Activated CD4-positive, alpha-beta T cell treated with anti-CD3 and anti-CD28 coated beads, Interleukin-2, amount 50 U/mL, for 48 hours (primary cell): ENCODE data around the gene FMNL2.

Experiments
- DNase-seq, 2 experiments: peaks; one replicate each; pipeline ENCODE4 v3.0.0-alpha.2; 2020

Gene FMNL2

GRCh38 chr2:152339556-152340286, 4.7 kb downstream of the FMNL2 start:
- DNase-seq = no peak

GRCh38 chr2:152342259-152343046, 7.5 kb downstream of the FMNL2 start:
- DNase-seq = no peak

GRCh38 chr2:152343426-152343825, 8.5 kb downstream of the FMNL2 start:
- DNase-seq = no peak

- DNase-seq = no peak
Measured at GRCh38 chr2:152344579-152345195, 9.7 kb downstream of the FMNL2 start.

GRCh38 chr2:152347076-152347475, 12.1 kb downstream of the FMNL2 start:
- no peak for DNase-seq

- DNase-seq = no peak
Measured at GRCh38 chr2:152348388-152348787, 13.4 kb downstream of the FMNL2 start.

- no peak for DNase-seq
Measured at GRCh38 chr2:152349416-152349815, 14.4 kb downstream of the FMNL2 start.

GRCh38 chr2:152350155-152350679, 15.2 kb downstream of the FMNL2 start:
- no peak for DNase-seq

GRCh38 chr2:152352616-152353015, 17.6 kb downstream of the FMNL2 start:
- no peak for DNase-seq

GRCh38 chr2:152353364-152353763, 18.4 kb downstream of the FMNL2 start:
- DNase-seq = no peak

- no peak for DNase-seq
Measured at GRCh38 chr2:152354069-152354755, 19.2 kb downstream of the FMNL2 start.

GRCh38 chr2:152354909-152355308, 19.9 kb downstream of the FMNL2 start:
- no peak for DNase-seq

GRCh38 chr2:152355409-152355831, 20.4 kb downstream of the FMNL2 start:
- DNase-seq = no peak

- no peak for DNase-seq
Measured at GRCh38 chr2:152359573-152360363, 24.8 kb downstream of the FMNL2 start.

GRCh38 chr2:152363936-152364335, 29.0 kb downstream of the FMNL2 start:
- DNase-seq = no peak

GRCh38 chr2:152367547-152368390, 32.8 kb downstream of the FMNL2 start:
- DNase-seq = no peak

GRCh38 chr2:152369176-152369860, 34.3 kb downstream of the FMNL2 start:
- DNase-seq = no peak

- no peak for DNase-seq
Measured at GRCh38 chr2:152370783-152371182, 35.8 kb downstream of the FMNL2 start.

GRCh38 chr2:152372438-152372984, 37.5 kb downstream of the FMNL2 start:
- no peak for DNase-seq

GRCh38 chr2:152375174-152375573, 40.2 kb downstream of the FMNL2 start:
- no peak for DNase-seq
